Activated naive CD4-positive, alpha-beta T cell treated with anti-CD3 and anti-CD28 coated beads for 36 hours (primary cell): Measurements from ENCODE around the gene PPP1R13L. TPM values are rescaled to one million over a fixed set of nuclear protein-coding genes. Genes with fewer than 3 reads are reported as not detected.

Source experiments
- CTCF ChIA-PET: fragments of 350-600 bp; sonication (Branson Sonifier 250); formaldehyde crosslinking; loops from one replicate; lab custom pipeline; 2021; ENCODE audit warnings: antibody characterized with exemption; lab: Charles Lee
- DNase-seq: peaks from one replicate; pipeline ENCODE4 v3.0.0-alpha.2; 2020
- H3K27ac Mint-ChIP-seq: one replicate; pipeline ENCODE4 v1.8.0; 2021; ENCODE audit warnings: mild to moderate bottlenecking, mixed read lengths
- H3K27me3 Mint-ChIP-seq: one replicate; pipeline ENCODE4 v1.8.0; 2021; ENCODE audit warnings: low read depth, mixed read lengths
- H3K36me3 Mint-ChIP-seq: one replicate; pipeline ENCODE4 v1.8.0; 2021; ENCODE audit warnings: low read depth, mixed read lengths
- H3K4me1 Mint-ChIP-seq: one replicate; pipeline ENCODE4 v1.8.0; 2021; ENCODE audit warnings: low read depth, mixed read lengths
- H3K4me3 Mint-ChIP-seq: one replicate; pipeline ENCODE4 v1.8.0; 2021; ENCODE audit warnings: mild to moderate bottlenecking, moderate library complexity, mixed read lengths
- H3K9me3 Mint-ChIP-seq: one replicate; pipeline ENCODE4 v1.8.0; 2021; ENCODE audit warnings: mixed read lengths
- intact Hi-C: fragments of 100-400 bp; cut with micrococcal nuclease; formaldehyde crosslinking; loops from one replicate; pipeline ENCODE4 v1.15.1; 2023
- microRNA-seq: library from miRNA; unstranded; fragments of <30 nt; microRNA quantifications from one replicate; pipeline ENCODE4 v1.2.0, GENCODE V29; 2022; ENCODE audit warnings: borderline microRNAs expressed, borderline replicate concordance
- total RNA-seq, 2 experiments: library from RNA; stranded (reverse); gene quantifications; one replicate each; pipeline ENCODE4 v1.2.3, GENCODE V29; 2021

PPP1R13L gene
- total RNA-seq, 2 experiments from 2014 or later, result 4.0 to 4.8 TPM

GRCh38 chr19:45333609-45334303, 71.1 kb downstream of the PPP1R13L start:
- intact Hi-C loops, result loop anchor here (10.0 kb wide), 1 partner anchor 429 kb away; the partner anchor contains the start of gene APOE
- no peak overlapping the region for H3K4me3 Mint-ChIP-seq
- no peak for DNase-seq
- H3K9me3 Mint-ChIP-seq, result no peaks in the 10 kb centered on the region
- CTCF ChIA-PET, result no interaction called here
- H3K27me3 Mint-ChIP-seq, result no peaks in the 10 kb centered on the region
- H3K4me1 Mint-ChIP-seq, result no peaks in the 10 kb centered on the region
- H3K36me3 Mint-ChIP-seq, result no peaks in the 10 kb centered on the region
- no peak overlapping the region for H3K27ac Mint-ChIP-seq

GRCh38 chr19:45331411-45331810, 73.5 kb downstream of the PPP1R13L start:
- Mint-ChIP-seq H3K4me1 (no peaks in the 10 kb centered on the region), H3K27me3 (peaks cover under 1% of the 10 kb centered on the region)

More at GRCh38 chr19:45331411-45331810, 73.5 kb downstream of the PPP1R13L start:
- Mint-ChIP-seq H3K27ac (no peak overlapping the region), H3K9me3 (no peaks in the 10 kb centered on the region), H3K36me3 (no peaks in the 10 kb centered on the region), H3K4me3 (no peak overlapping the region)
- no peak for DNase-seq
- CTCF ChIA-PET, result no interaction called here
- intact Hi-C loops, result loop anchor here (10.0 kb wide), 1 partner anchor 427 kb away; the partner anchor contains the start of gene APOE

Small RNAs within 50 kb of the gene (microRNA-seq; reads per million reads assigned to microRNA genes)
- gene MIR6088, result not detected

Other genes with a start within 250 kb of the PPP1R13L start
- under 1 TPM in 1 of 2 experiments, not detected in 1; 0.17 TPM for gene NKPD1, start 244.1 kb downstream of the PPP1R13L start, total RNA-seq
- 10 to 100 TPM; 28.1 to 28.4 TPM for gene TRAPPC6A, start 226.8 kb downstream of the PPP1R13L start, total RNA-seq
- gene BLOC1S3, start 226.3 kb downstream of the PPP1R13L start, total RNA-seq, result 1 to 10 TPM; 5.1 to 6.5 TPM
- not detected for gene EXOC3L2, start 159.7 kb downstream of the PPP1R13L start, total RNA-seq
- 10 to 100 TPM; 13.0 to 15.7 TPM for gene MARK4, start 153.8 kb downstream of the PPP1R13L start, total RNA-seq
- not detected for gene CKM, start 82.2 kb downstream of the PPP1R13L start, total RNA-seq
- gene KLC3, start 64.3 kb downstream of the PPP1R13L start, total RNA-seq, result not detected
- 10 to 100 TPM; 20.6 to 22.9 TPM for gene ERCC2, start 34.5 kb downstream of the PPP1R13L start, total RNA-seq
- gene POLR1G, start 1.6 kb upstream of the PPP1R13L start, total RNA-seq, result 1 to 10 TPM; 7.4 to 7.6 TPM
- 10 to 100 TPM; 28.9 to 30.7 TPM for gene ERCC1, start 18.8 kb upstream of the PPP1R13L start, total RNA-seq
- 1 to 10 TPM; 8.0 to 8.7 TPM for gene FOSB, start 62.9 kb upstream of the PPP1R13L start, total RNA-seq
- under 1 TPM; 0.69 to 0.84 TPM for gene RTN2, start 92.0 kb upstream of the PPP1R13L start, total RNA-seq
- gene PPM1N, start 93.4 kb upstream of the PPP1R13L start, total RNA-seq, result 1 to 10 TPM; 2.3 to 2.5 TPM
- 10 to 100 TPM; 94.5 to 99.6 TPM for gene VASP, start 102.4 kb upstream of the PPP1R13L start, total RNA-seq
- 10 to 100 TPM; 12.4 to 12.7 TPM for gene OPA3, start 179.7 kb upstream of the PPP1R13L start, total RNA-seq
- gene GPR4, start 197.1 kb upstream of the PPP1R13L start, total RNA-seq, result not detected
- 100 to 1,000 TPM; 145 to 159 TPM for gene EML2, start 234.3 kb upstream of the PPP1R13L start, total RNA-seq